Esophagus squamous epithelium (tissue), 5 donors: ENCODE data around the gene EFNB1. TPM values are rescaled to one million over a fixed set of nuclear protein-coding genes. Genes with fewer than 3 reads are reported as not detected.

ENCODE experiments used
- DNase-seq: peaks from one replicate; lab custom pipeline; 2025; lab: John Stamatoyannopoulos, UW
- H3K27ac ChIP-seq, 4 donors: fragments of 200-600 bp; sonication (generic); one replicate each; pipeline ENCODE4 v1.5.1; 2016 to 2019; ENCODE audit warnings: mild to moderate bottlenecking in 1 of 4
- H3K27me3 ChIP-seq, 4 donors: fragments of 200-600 bp; sonication (generic); 1 replicate in 3 of 4; 2 replicates in 1 of 4; pipeline versions ENCODE4 v1.5.1 to v1.6.0; 2017 to 2021; ENCODE audit warnings: antibody characterized with exemption in 1 of 4
- H3K36me3 ChIP-seq, 3 donors: fragments of 200-600 bp; sonication (generic); one replicate each; pipeline ENCODE4 v1.5.1; 2016 to 2019
- H3K4me1 ChIP-seq, 3 donors: fragments of 200-600 bp; sonication (generic); one replicate each; pipeline ENCODE4 v1.5.1; 2017 to 2019
- H3K4me3 ChIP-seq, 4 donors: fragments of 200-600 bp; sonication (generic); 1 replicate in 3 of 4; 2 replicates in 1 of 4; pipeline ENCODE4 v1.5.1; 2016 to 2019; ENCODE audit warnings: mild to moderate bottlenecking in 2 of 4, moderate library complexity in 1 of 4
- H3K9me3 ChIP-seq, 3 donors: fragments of 200-600 bp; sonication (generic); one replicate each; pipeline ENCODE4 v1.5.1; 2016 to 2019
- POLR2A ChIP-seq, 4 donors: fragments of 450-650 bp; IDR thresholded peaks; one replicate each; pipeline ENCODE4 v1.6.1; 2017; ENCODE audit warnings: antibody characterized with exemption in 4 of 4, mild to moderate bottlenecking in 4 of 4, moderate library complexity in 3 of 4
- WGBS, 2 donors: methylation state at CpG; one replicate each; pipeline ENCODE4 v1.1.5; 2018; 5-methylcytosine and 5-hydroxymethylcytosine counted together
- intact Hi-C: fragments of 100-400 bp; cut with DNase I; formaldehyde crosslinking; loops from one replicate; pipeline ENCODE4 v1.15.0; 2022
- total RNA-seq, 4 donors: library from RNA; depleted of rRNA; stranded (reverse); fragments of >200 nt; gene quantifications; one replicate each; pipeline ENCODE4 v1.1.0, GENCODE V29; 2016
- TF ChIP-seq, protein P1 (sequence below), 6 experiments: fragments of 450-650 bp in 4 of 6; fragments of 200-600 bp in 2 of 6; sonication (generic) in 2 of 6; IDR thresholded peaks; one replicate each; pipeline ENCODE4 v1.5.1; 2016 to 2019; ENCODE audit warnings: antibody characterized with exemption in 6 of 6, mild to moderate bottlenecking in 4 of 6, moderate library complexity in 4 of 6
- donor health status: DM: yes; HTN: yes; CAD: no.

EFNB1 gene
- total RNA-seq, 4 donors from 2014 or later, result 40.4 to 53.4 (median 46.7) TPM

DNA sequence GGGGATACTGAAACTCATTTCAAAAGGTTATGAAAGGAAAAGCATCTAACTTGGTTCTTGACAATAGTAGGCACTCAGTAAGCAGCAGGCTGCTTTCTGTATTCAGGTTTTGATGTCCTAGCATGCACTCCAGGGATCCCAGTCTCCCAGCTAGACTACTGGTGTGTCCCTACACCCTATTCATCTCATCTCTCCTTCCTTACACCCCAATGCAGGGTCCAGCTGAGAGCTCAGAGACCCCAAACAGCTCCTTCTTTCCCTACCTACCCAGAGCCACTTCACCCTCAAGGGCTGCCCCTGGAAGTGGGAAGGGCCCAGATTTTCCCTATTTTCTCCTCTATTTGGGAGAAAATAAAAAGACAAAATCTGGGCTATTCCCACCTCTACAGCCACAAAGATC, 1.6 kb upstream of the EFNB1 start:
- Histone ChIP-seq H3K4me1 (peaks cover 0 to 32% (median 5%) of the 10 kb centered on the region in 3 donors), H3K9me3 (no peaks in the 10 kb centered on the region), H3K27me3 (peaks cover 0 to under 1% (median 0%) of the 10 kb centered on the region in 4 donors), H3K27ac (no peak overlapping the region), H3K4me3 (no peak overlapping the region), H3K36me3 (no peaks in the 10 kb centered on the region)
- no peak for TF ChIP-seq POLR2A (IDR thresholded peaks at IDR 0.05)
- TF ChIP-seq, protein P1, sequence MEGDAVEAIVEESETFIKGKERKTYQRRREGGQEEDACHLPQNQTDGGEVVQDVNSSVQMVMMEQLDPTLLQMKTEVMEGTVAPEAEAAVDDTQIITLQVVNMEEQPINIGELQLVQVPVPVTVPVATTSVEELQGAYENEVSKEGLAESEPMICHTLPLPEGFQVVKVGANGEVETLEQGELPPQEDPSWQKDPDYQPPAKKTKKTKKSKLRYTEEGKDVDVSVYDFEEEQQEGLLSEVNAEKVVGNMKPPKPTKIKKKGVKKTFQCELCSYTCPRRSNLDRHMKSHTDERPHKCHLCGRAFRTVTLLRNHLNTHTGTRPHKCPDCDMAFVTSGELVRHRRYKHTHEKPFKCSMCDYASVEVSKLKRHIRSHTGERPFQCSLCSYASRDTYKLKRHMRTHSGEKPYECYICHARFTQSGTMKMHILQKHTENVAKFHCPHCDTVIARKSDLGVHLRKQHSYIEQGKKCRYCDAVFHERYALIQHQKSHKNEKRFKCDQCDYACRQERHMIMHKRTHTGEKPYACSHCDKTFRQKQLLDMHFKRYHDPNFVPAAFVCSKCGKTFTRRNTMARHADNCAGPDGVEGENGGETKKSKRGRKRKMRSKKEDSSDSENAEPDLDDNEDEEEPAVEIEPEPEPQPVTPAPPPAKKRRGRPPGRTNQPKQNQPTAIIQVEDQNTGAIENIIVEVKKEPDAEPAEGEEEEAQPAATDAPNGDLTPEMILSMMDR (IDR thresholded peaks at IDR 0.05), result no peak
- no peak for DNase-seq
- intact Hi-C loops, result loop anchor here (5.0 kb wide), 1 partner anchor 395 kb away; no protein-coding TSS in a partner anchor

DNA sequence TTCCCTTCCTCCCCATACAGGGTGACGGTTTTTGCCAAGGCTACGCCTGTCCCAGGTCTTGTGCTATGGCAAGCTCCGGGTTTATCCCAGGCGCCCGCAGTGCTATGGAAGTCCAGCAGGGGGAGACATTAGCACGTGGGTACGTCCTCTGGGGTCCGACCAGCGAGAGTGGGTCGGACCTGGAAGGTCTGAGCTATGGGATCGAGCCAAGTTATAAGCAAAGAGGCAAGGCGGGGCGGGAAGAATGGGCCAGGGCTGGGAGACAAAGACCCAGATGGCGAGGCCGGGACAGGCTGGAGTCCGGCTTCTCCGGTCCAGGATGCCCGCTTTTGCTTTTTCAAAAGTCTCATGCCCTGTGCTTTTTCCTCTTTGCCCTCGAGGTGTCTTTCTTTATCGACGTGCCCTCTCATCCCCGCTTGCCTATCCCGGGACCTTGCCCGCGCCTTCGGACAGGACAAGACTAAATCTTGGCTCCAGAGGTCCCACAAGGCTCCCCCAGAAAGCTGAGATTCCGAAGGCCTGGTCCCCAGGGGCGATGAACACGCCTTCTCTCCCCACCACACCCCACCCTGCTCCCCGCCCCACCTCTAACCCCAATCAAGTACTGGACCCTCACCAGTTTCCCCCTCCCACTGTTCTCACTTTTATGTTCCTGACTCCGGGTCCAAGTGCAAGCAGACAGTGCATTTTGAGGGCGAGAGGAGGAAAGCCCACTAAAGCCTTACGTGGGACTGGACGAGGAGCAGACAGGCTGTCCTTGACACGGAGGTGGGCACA, 785 bp upstream of the EFNB1 start:
- Histone ChIP-seq H3K36me3 (no peaks in the 10 kb centered on the region), H3K9me3 (no peaks in the 10 kb centered on the region), H3K27ac (peak overlapping the region; percentile 79 to 92 (median 84)), H3K27me3 (peaks cover 0 to 3% (median 0%) of the 10 kb centered on the region in 4 donors), H3K4me1 (peaks cover 0 to 33% (median 2%) of the 10 kb centered on the region in 3 donors), H3K4me3 (peak overlapping the region; percentile 27 to 79 (median 68))
- intact Hi-C loops, result loop anchor here (5.0 kb wide), 1 partner anchor 394 kb away; no protein-coding TSS in a partner anchor
- TF ChIP-seq, protein P1 (IDR thresholded peaks at IDR 0.05), result peak; percentile 78 to 95 (median 90)
- TF ChIP-seq POLR2A (IDR thresholded peaks at IDR 0.05), result no peak
- 0 to 11% methylated on average over 13 to 23 of the region's 35 CpGs for WGBS, 2 donors
- DNase-seq, result peak; percentile 21

DNA sequence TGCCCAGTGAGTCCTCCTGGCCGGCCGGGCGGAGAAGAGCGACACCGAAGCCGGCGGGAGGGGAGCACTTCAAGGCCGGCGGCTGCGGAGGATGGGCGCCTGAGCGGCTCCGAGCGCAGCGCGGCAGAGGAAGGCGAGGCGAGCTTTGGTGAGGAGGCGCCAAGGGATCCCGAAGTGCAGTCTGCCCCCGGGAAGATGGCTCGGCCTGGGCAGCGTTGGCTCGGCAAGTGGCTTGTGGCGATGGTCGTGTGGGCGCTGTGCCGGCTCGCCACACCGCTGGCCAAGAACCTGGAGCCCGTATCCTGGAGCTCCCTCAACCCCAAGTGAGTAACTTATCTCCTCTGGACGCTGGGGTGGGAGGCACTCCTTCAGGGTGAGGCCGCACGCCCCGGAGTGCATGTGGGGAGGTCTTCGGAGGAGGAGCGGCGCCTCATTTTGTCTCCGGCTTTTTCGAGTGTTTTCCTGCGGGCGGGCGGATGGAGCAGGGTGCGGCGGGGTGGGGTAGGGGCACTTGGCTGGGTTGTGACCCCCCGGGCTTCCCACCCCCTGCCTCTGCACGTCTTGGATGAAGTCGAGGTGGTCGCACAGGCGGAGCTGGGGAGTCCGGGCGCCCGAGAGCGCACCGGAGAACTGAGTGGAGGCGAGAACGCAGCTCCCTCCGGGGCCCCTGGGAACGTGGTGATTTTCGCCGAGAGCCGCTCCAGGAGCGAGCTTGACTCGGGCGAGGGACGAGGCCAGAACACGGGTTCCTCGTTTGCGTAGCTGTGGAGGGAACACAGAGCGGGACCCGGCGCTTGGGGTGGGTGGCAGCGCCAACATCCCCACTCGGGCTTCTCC, 979 bp downstream of the EFNB1 start:
- WGBS, 2 donors, result 54% methylated on average over 42 of the region's 74 CpGs; no CpG with 5 or more reads in 1 of the 2 donors
- intact Hi-C loops, result loop anchor here (5.0 kb wide), 1 partner anchor 393 kb away; no protein-coding TSS in a partner anchor
- H3K27me3 ChIP-seq, result peaks cover 0 to 3% (median 0%) of the 10 kb centered on the region in 4 donors
- peaks cover 8 to 50% (median 10%) of the 10 kb centered on the region in 3 donors for H3K4me1 ChIP-seq
- peak overlapping the region; percentile 89 to 92 (median 91) for H3K27ac ChIP-seq
- TF ChIP-seq, protein P1 (IDR thresholded peaks at IDR 0.05), result no peak
- peak in 1 of 4 donors; percentile 5 for TF ChIP-seq POLR2A (IDR thresholded peaks at IDR 0.05)
- no peak for DNase-seq
- no peaks in the 10 kb centered on the region for H3K9me3 ChIP-seq
- H3K4me3 ChIP-seq, result peak overlapping the region; percentile 59 to 79 (median 72)
- no peaks in the 10 kb centered on the region for H3K36me3 ChIP-seq

DNA sequence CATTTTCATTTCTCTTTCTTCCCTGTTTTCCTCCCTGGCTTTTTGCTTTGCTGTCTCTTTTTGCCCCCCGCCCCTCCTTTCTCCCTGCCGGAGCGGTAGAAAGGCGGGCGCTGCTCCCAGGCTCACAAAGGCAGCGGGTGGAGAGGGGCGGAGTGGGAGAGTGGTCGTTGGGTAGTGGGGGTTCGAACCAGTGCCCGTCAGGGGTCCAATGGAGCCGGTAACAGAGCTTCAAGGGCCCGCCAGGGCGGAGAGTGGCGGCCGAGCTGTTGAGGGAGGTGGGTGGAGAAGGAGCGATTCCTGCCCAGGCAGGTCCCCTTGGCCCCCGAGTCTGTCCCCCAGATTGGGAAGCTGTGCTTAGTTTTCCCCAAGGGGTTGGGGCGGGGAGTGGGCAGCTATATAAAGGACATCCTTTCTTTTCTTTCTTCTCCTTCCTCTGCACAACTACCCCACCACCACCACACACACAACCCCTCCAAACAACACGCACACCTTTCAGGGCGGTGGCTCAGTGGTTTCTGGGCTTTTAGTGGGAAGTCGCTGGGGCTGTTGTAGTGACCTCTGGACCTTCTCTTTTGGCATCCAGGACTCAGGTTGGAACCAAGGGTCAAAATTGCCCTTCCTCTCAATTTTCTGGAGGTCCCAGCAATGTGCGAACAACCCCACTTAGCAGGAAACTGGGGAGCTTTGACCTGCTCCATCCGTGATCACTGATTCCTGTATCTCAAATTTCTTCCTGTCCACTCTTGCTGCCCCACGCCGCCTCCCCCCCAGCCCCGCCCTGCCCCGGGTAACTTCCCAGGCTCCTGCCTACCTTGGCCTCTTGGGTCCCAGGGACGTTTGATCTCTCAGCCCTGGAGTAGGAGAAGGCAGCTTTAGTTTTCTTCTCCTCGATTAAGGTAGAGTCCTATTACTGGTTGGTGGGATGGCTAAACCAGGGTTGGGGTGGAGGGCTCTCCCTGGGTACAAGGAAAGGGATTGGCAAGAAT, 1.9 kb downstream of the EFNB1 start:
- H3K9me3 ChIP-seq, result no peaks in the 10 kb centered on the region
- H3K36me3 ChIP-seq, result no peaks in the 10 kb centered on the region
- H3K27me3 ChIP-seq, result peaks cover 0 to 3% (median 0%) of the 10 kb centered on the region in 4 donors
- peak overlapping the region; percentile 89 to 92 (median 91) for H3K27ac ChIP-seq
- intact Hi-C loops, result no loop called here
- peaks cover 9 to 59% (median 10%) of the 10 kb centered on the region in 3 donors for H3K4me1 ChIP-seq
- TF ChIP-seq, protein P1 (IDR thresholded peaks at IDR 0.05), result no peak
- no peak for TF ChIP-seq POLR2A (IDR thresholded peaks at IDR 0.05)
- WGBS, 2 donors, result 12 to 39% methylated on average over 10 to 13 of the region's 29 CpGs
- peak overlapping the region; percentile 59 to 79 (median 72) for H3K4me3 ChIP-seq
- DNase-seq, result no peak
